GM23248 (cell line): ENCODE results near the gene SLC16A11. TPM values are rescaled to one million over a fixed set of nuclear protein-coding genes. Genes with fewer than 3 reads are reported as not detected.
A peak's percentile ranks its signal among the peaks of the same experiment; 100 is the strongest.

Experiments
- DNase-seq: peaks from one replicate; pipeline ENCODE4 v3.0.0-alpha.2; 2015
- H2AFZ ChIP-seq: fragments of 200-600 bp; sonication (generic); 2 replicates; pipeline ENCODE4 v1.6.1; 2016; ENCODE audit warnings: antibody characterized with exemption
- H3F3A ChIP-seq: fragments of 200-600 bp; sonication (generic); 2 replicates; pipeline ENCODE4 v1.6.1; 2016; ENCODE audit warnings: mild to moderate bottlenecking, antibody characterized with exemption, mixed run types; ENCODE audit not compliant: insufficient read depth
- H3K27ac ChIP-seq: fragments of 200-600 bp; sonication (generic); 2 replicates; pipeline ENCODE4 v1.5.1; 2016; ENCODE audit warnings: mild to moderate bottlenecking
- H3K27me3 ChIP-seq: fragments of 200-600 bp; sonication (generic); replicated peaks from 2 replicates; pipeline ENCODE4 v1.6.1; 2016; ENCODE audit warnings: mild to moderate bottlenecking; ENCODE audit not compliant: insufficient read depth
- H3K36me3 ChIP-seq: fragments of 200-600 bp; sonication (generic); 2 replicates; pipeline ENCODE4 v1.6.1; 2016; ENCODE audit warnings: low read depth, mild to moderate bottlenecking
- H3K4me1 ChIP-seq: fragments of 200-600 bp; sonication (generic); 2 replicates; pipeline ENCODE4 v1.6.1; 2016; ENCODE audit warnings: mild to moderate bottlenecking; ENCODE audit not compliant: insufficient read depth
- H3K4me2 ChIP-seq: fragments of 200-600 bp; sonication (generic); one replicate; pipeline ENCODE4 v1.6.1; 2016; ENCODE audit warnings: mild to moderate bottlenecking; ENCODE audit not compliant: unreplicated experiment
- H3K4me3 ChIP-seq: fragments of 200-600 bp; sonication (generic); 2 replicates; pipeline ENCODE4 v1.5.1; 2016; ENCODE audit warnings: mild to moderate bottlenecking
- H3K79me2 ChIP-seq: fragments of 200-600 bp; sonication (generic); 2 replicates; pipeline ENCODE4 v1.6.1; 2016; ENCODE audit warnings: mild to moderate bottlenecking; ENCODE audit not compliant: insufficient read depth
- H3K9ac ChIP-seq: fragments of 200-600 bp; sonication (generic); 2 replicates; pipeline ENCODE4 v1.6.1; 2016; ENCODE audit warnings: mild to moderate bottlenecking
- H3K9me2 ChIP-seq: fragments of 200-600 bp; sonication (generic); 2 replicates; pipeline ENCODE4 v1.6.1; 2016; ENCODE audit warnings: mixed run types, mild to moderate bottlenecking, moderate library complexity; ENCODE audit not compliant: insufficient read depth
- H3K9me3 ChIP-seq: fragments of 200-600 bp; sonication (generic); one replicate; pipeline ENCODE4 v1.6.1; 2017; ENCODE audit warnings: low read depth
- H4K20me1 ChIP-seq: fragments of 200-600 bp; sonication (generic); 2 replicates; pipeline ENCODE4 v1.6.0; 2016; ENCODE audit not compliant: insufficient read depth
- EZH2 ChIP-seq: fragments of 200-600 bp; sonication (generic); IDR thresholded peaks from 2 replicates; pipeline ENCODE4 v1.6.1; 2018; ENCODE audit warnings: antibody characterized with exemption, mild to moderate bottlenecking; ENCODE audit not compliant: insufficient read depth, poor library complexity, severe bottlenecking
- EZH2phosphoT487 ChIP-seq: fragments of 200-600 bp; sonication (generic); IDR thresholded peaks from 2 replicates; pipeline ENCODE4 v1.6.1; 2018; ENCODE audit warnings: antibody characterized with exemption, moderate library complexity, mild to moderate bottlenecking, low read depth; ENCODE audit not compliant: insufficient read depth
- WGBS, 2 experiments: methylation state at CpG; one replicate each; pipeline ENCODE4 v1.1.6; 2015 to 2017; ENCODE audit warnings: low lambda C conversion rate in 2 of 2, low coverage in 1 of 2; ENCODE audit errors: missing lambda C conversion rate in 2 of 2; 5-methylcytosine and 5-hydroxymethylcytosine counted together
- in situ Hi-C: fragments of 300-500 bp; cut with MboI; formaldehyde crosslinking; loops from 2 replicates; pipeline ENCODE4 v1.15.0; 2020
- polyA plus RNA-seq: library from polyadenylated mRNA; unstranded; fragments of >200 nt; fragmentation: Nextera tagmentation; extraction: Ambion mirVana; gene quantifications from 2 replicates; pipeline ENCODE4 v1.2.1, GENCODE V29; 2016
- total RNA-seq: library from RNA; depleted of rRNA; stranded (reverse); fragments of >200 nt; shearing (Covaris generic); gene quantifications from 2 replicates; pipeline ENCODE4 v1.2.3, GENCODE V29; 2014

Gene SLC16A11
- total and polyA plus RNA-seq, 2 experiments from 2014 or later = 0.30 TPM; not detected in 1

GRCh38 chr17:7018331-7018964 lies 25.4 kb downstream of the SLC16A11 start:
- in situ Hi-C loops = no loop called here
- peak; percentile 58 for DNase-seq
- no peaks in the 10 kb centered on the region for H3K36me3 ChIP-seq
- peaks cover 19% of the 10 kb centered on the region for H3F3A ChIP-seq
- peak overlapping the region; percentile 68 for H3K4me3 ChIP-seq
- H3K9ac ChIP-seq = peak overlapping the region; percentile 84
- no peaks in the 10 kb centered on the region for H3K27me3 ChIP-seq
- H3K9me3 ChIP-seq = no peaks in the 10 kb centered on the region
- H3K79me2 ChIP-seq = peaks cover 21% of the 10 kb centered on the region
- H3K27ac ChIP-seq = peak overlapping the region; percentile 44
- peaks cover 33% of the 10 kb centered on the region; the same call in 1 of the 2 replicates for H3K4me1 ChIP-seq
- 27 to 43% methylated on average over 9 to 10 of the region's 10 CpGs for whole genome bisulfite sequencing, 2 experiments
- no peaks in the 10 kb centered on the region for H3K9me2 ChIP-seq
- H4K20me1 ChIP-seq = no peaks in the 10 kb centered on the region
- peak overlapping the region; percentile 98 for H3K4me2 ChIP-seq
- H2AFZ ChIP-seq = peak overlapping the region; percentile 89
- TF ChIP-seq EZH2 = no peak
- no peak for TF ChIP-seq EZH2phosphoT487

GRCh38 chr17:7017827-7018200 lies 26.1 kb downstream of the SLC16A11 start:
- Histone ChIP-seq H3K27ac (peak overlapping the region; percentile 44), H3K4me1 (peaks cover 33% of the 10 kb centered on the region; the same call in 1 of the 2 replicates), H3K79me2 (peaks cover 27% of the 10 kb centered on the region), H3K4me2 (peak overlapping the region; percentile 1), H3K9me3 (no peaks in the 10 kb centered on the region), H3K9ac (peak overlapping the region; percentile 84), H3K4me3 (no peak overlapping the region), H3K36me3 (no peaks in the 10 kb centered on the region), H3F3A (peaks cover 21% of the 10 kb centered on the region), H4K20me1 (no peaks in the 10 kb centered on the region), H3K27me3 (no peaks in the 10 kb centered on the region), H3K9me2 (no peaks in the 10 kb centered on the region), H2AFZ (peak overlapping the region; percentile 89)
- in situ Hi-C loops = no loop called here
- 33 to 50% methylated on average over 9 to 12 of the region's 12 CpGs for WGBS, 2 experiments
- no peak for DNase-seq
- TF ChIP-seq EZH2 (no peak), EZH2phosphoT487 (no peak)

GRCh38 chr17:7016886-7017826 lies 26.7 kb downstream of the SLC16A11 start:
- TF ChIP-seq EZH2phosphoT487 (no peak), EZH2 (no peak)
- H3K9me3 ChIP-seq = no peaks in the 10 kb centered on the region
- H3K36me3 ChIP-seq = no peaks in the 10 kb centered on the region
- no peak overlapping the region for H3K4me3 ChIP-seq
- no peaks in the 10 kb centered on the region for H4K20me1 ChIP-seq
- 63 to 66% methylated on average over 20 of the region's 20 CpGs for WGBS, 2 experiments
- no peak for DNase-seq
- H3K9me2 ChIP-seq = no peaks in the 10 kb centered on the region
- no peak overlapping the region for H2AFZ ChIP-seq
- no peak overlapping the region for H3K27ac ChIP-seq
- H3K79me2 ChIP-seq = peaks cover 32% of the 10 kb centered on the region
- H3K4me2 ChIP-seq = peak overlapping the region; percentile 1
- in situ Hi-C loops = no loop called here
- H3K9ac ChIP-seq = peak overlapping the region; percentile 84; the same call in 1 of the 2 replicates
- H3K4me1 ChIP-seq = peaks cover 33% of the 10 kb centered on the region; the same call in 1 of the 2 replicates
- H3F3A ChIP-seq = peaks cover 21% of the 10 kb centered on the region
- H3K27me3 ChIP-seq = no peaks in the 10 kb centered on the region

GRCh38 chr17:7016418-7016817 lies 27.5 kb downstream of the SLC16A11 start:
- Histone ChIP-seq H2AFZ (no peak overlapping the region), H3K4me1 (peaks cover 30% of the 10 kb centered on the region; the same call in 1 of the 2 replicates), H3K9me3 (no peaks in the 10 kb centered on the region), H3K4me2 (no peak overlapping the region), H3K27ac (peak overlapping the region; percentile 93), H3K9me2 (no peaks in the 10 kb centered on the region), H4K20me1 (no peaks in the 10 kb centered on the region), H3K9ac (peak overlapping the region; percentile 94; the same call in 1 of the 2 replicates), H3K79me2 (peaks cover 40% of the 10 kb centered on the region), H3K4me3 (peak overlapping the region; percentile 95; the same call in 1 of the 2 replicates), H3K27me3 (no peaks in the 10 kb centered on the region), H3K36me3 (no peaks in the 10 kb centered on the region), H3F3A (peaks cover 21% of the 10 kb centered on the region)
- no peak for DNase-seq
- WGBS, 2 experiments = 70 to 85% methylated on average over 3 of the region's 3 CpGs
- no peak for TF ChIP-seq EZH2phosphoT487
- TF ChIP-seq EZH2 = no peak
- in situ Hi-C loops = no loop called here
